HepG2 (cell line): ENCODE results near the gene ARHGAP22. TPM values are rescaled to one million over a fixed set of nuclear protein-coding genes. Genes with fewer than 3 reads are reported as not detected.

Experiments
- ATAC-seq: fragments of 200-7000 bp; cut with Tn5 transposase; 3 replicates; pipeline ENCODE4 v1.9.1; 2020; ENCODE audit warnings: mild to moderate bottlenecking, moderate library complexity
- BruUV-seq: library from RNA; stranded (reverse); fragments of 400-500 nt; replicated peaks from 2 replicates; lab custom pipeline; 2021; lab: Mats Ljungman, UMichigan
- CTCF ChIA-PET: fragments of 300-600 bp; formaldehyde crosslinking; extraction: SDS; loops from one replicate; lab custom pipeline; 2021; ENCODE audit warnings: low total read pairs, inconsistent platforms, low intra/inter-chr PET ratio; lab: Yijun Ruan, JAX
- POLR2A ChIA-PET: fragments of 350-600 bp; sonication (Branson Sonifier 250); formaldehyde crosslinking; loops from one replicate; lab custom pipeline; 2020; ENCODE audit warnings: antibody characterized with exemption, inconsistent platforms; lab: Yijun Ruan, JAX
- DNase-seq: peaks from one replicate; pipeline ENCODE4 v3.0.0-alpha.2; 2015; ENCODE audit warnings: low spot score
- FAIRE-seq: peaks from 3 replicates; lab custom pipeline; 2011; peaks lifted over from hg19 to GRCh38; lab: Jason Lieb, UNC
- H2AFZ ChIP-seq: one replicate; pipeline ENCODE4 v1.6.1; 2011; ENCODE audit warnings: low read length, inconsistent platforms
- H3K27ac ChIP-seq: fragments of 300-600 bp; 3 replicates; pipeline ENCODE4 v1.8.0; 2011; ENCODE audit warnings: mixed run types, mild to moderate bottlenecking, mixed read lengths, low read length, inconsistent platforms; ENCODE audit not compliant: insufficient read depth; ENCODE audit errors: extremely low read length
- H3K27me3 ChIP-seq, 2 experiments: fragments of 200-600 bp in 1 of 2; 2 replicates in 1 of 2; 3 replicates in 1 of 2; pipeline versions ENCODE4 v1.6.0 to v1.8.0; 2011; ENCODE audit warnings: low read length in 2 of 2, mild to moderate bottlenecking in 2 of 2, moderate library complexity in 2 of 2, inconsistent platforms in 1 of 2; ENCODE audit not compliant: insufficient read depth in 2 of 2, control insufficient read depth in 1 of 2
- H3K36me3 ChIP-seq, 2 experiments: fragments of 200-600 bp in 1 of 2; replicated peaks in 1 of 2; 2 replicates in 1 of 2; 3 replicates in 1 of 2; pipeline versions ENCODE4 v1.5.1 to v1.8.0; 2011; ENCODE audit warnings: low read length in 2 of 2, inconsistent platforms in 1 of 2; ENCODE audit not compliant: insufficient read depth in 2 of 2, control insufficient read depth in 1 of 2
- H3K4me1 ChIP-seq: 2 replicates; pipeline ENCODE4 v1.5.1; 2012; ENCODE audit warnings: low read length, inconsistent platforms; ENCODE audit not compliant: insufficient read depth
- H3K4me2 ChIP-seq: 2 replicates; pipeline ENCODE4 v1.6.0; 2011; ENCODE audit warnings: low read depth, low read length, inconsistent platforms
- H3K4me3 ChIP-seq, 3 experiments: fragments of 200-600 bp in 1 of 3; sonication (generic), shearing (Covaris generic) in 1 of 3; replicated peaks in 1 of 3; 2 replicates each; pipeline ENCODE4 v1.5.1; 2011 to 2016; ENCODE audit warnings: low read length in 3 of 3, inconsistent platforms in 2 of 3, low read depth in 2 of 3, mild to moderate bottlenecking in 2 of 3, control low read depth in 1 of 3, mixed read lengths in 1 of 3; ENCODE audit not compliant: insufficient read depth in 1 of 3
- H3K79me2 ChIP-seq: one replicate; pipeline ENCODE4 v1.6.1; 2011; ENCODE audit warnings: low read length, inconsistent platforms; ENCODE audit not compliant: insufficient read depth
- H3K9ac ChIP-seq: 2 replicates; pipeline ENCODE4 v1.6.0; 2011; ENCODE audit warnings: mild to moderate bottlenecking, low read depth, low read length, inconsistent platforms; ENCODE audit not compliant: insufficient read depth
- H3K9me3 ChIP-seq: 2 replicates; pipeline ENCODE4 v1.5.1; 2012; ENCODE audit warnings: mild to moderate bottlenecking, low read length
- H4K20me1 ChIP-seq: 2 replicates; pipeline ENCODE4 v1.6.0; 2011; ENCODE audit warnings: inconsistent platforms, mild to moderate bottlenecking, low read length, moderate library complexity; ENCODE audit not compliant: insufficient read depth
- ETV6 ChIP-seq: sonication (generic); formaldehyde crosslinking; conservative IDR thresholded peaks from 2 replicates; pipeline ENCODE4 v1.4.0; 2020; ENCODE audit warnings: missing genetic modification reagents
- HOXA7 ChIP-seq: sonication (generic); formaldehyde crosslinking; IDR thresholded peaks from 2 replicates; pipeline ENCODE4 v1.8.1; 2022; ENCODE audit warnings: mild to moderate bottlenecking, missing genetic modification reagents, moderate library complexity
- JARID2 ChIP-seq: sonication (generic); formaldehyde crosslinking; IDR thresholded peaks from 2 replicates; pipeline ENCODE4 v1.8.1; 2023; ENCODE audit warnings: missing genetic modification reagents, inconsistent platforms; ENCODE audit not compliant: insufficient replicate concordance
- PITX1 ChIP-seq: sonication (generic); formaldehyde crosslinking; IDR thresholded peaks from 2 replicates; pipeline ENCODE4 v1.5.1; 2020; ENCODE audit warnings: mild to moderate bottlenecking, missing genetic modification reagents
- RNF2 ChIP-seq: fragments of 450-650 bp; conservative IDR thresholded peaks from 2 replicates; pipeline ENCODE4 v1.6.1; 2016; ENCODE audit warnings: low read depth
- ZNF24 ChIP-seq: fragments of 450-650 bp; IDR thresholded peaks from 2 replicates; pipeline ENCODE4 v1.6.1; 2017; ENCODE audit warnings: antibody characterized with exemption, mild to moderate bottlenecking
- ZNF577 ChIP-seq: sonication (generic); formaldehyde crosslinking; IDR thresholded peaks from 2 replicates; pipeline ENCODE4 v1.4.0; 2020; ENCODE audit warnings: mild to moderate bottlenecking, low read depth, missing genetic modification reagents, borderline replicate concordance
- ZNF777 ChIP-seq: sonication (generic); formaldehyde crosslinking; IDR thresholded peaks from 2 replicates; pipeline ENCODE4 v1.4.0; 2020; ENCODE audit warnings: missing genetic modification reagents
- ZSCAN25 ChIP-seq: sonication (generic); formaldehyde crosslinking; IDR thresholded peaks from 2 replicates; pipeline ENCODE4 v1.8.0; 2022; ENCODE audit warnings: mild to moderate bottlenecking, missing genetic modification reagents
- WGBS: methylation state at CpG from one replicate; pipeline ENCODE4 v1.1.6; 2017; ENCODE audit warnings: low lambda C conversion rate; 5-methylcytosine and 5-hydroxymethylcytosine counted together
- in situ Hi-C: cut with HindIII; loops from 2 replicates; pipeline ENCODE4 v1.10.0; 2017; ENCODE audit warnings: low pct_unique_long_range_greater_than_20kb; ENCODE audit not compliant: extremely low pct_ligation_motif_present
- intact Hi-C: fragments of 100-400 bp; cut with micrococcal nuclease; formaldehyde crosslinking; loops from one replicate; pipeline ENCODE4 v1.10.0; 2022; ENCODE audit not compliant: unreplicated experiment
- polyA plus RNA-seq, 8 experiments: library from polyadenylated mRNA; depleted of rRNA in 3 of 8; stranded (reverse) in 7 of 8; unstranded in 1 of 8; fragments of >200 nt; fragmentation: Illumina TruSeq in 4 of 8; extraction: Trizol in 4 of 8; gene quantifications; 2 replicates each; pipeline versions ENCODE4 v1.2.1 to v1.2.3, GENCODE V29; 2011 to 2016; ENCODE audit warnings: low read depth in 4 of 8, missing spikeins in 1 of 8, mixed read lengths in 1 of 8; ENCODE audit not compliant: insufficient read depth in 1 of 8
- total RNA-seq, 5 experiments: library from RNA; depleted of rRNA; stranded (reverse); fragments of >200 nt; fragmentation: Illumina TruSeq; extraction: Trizol; gene quantifications; 2 replicates each; pipeline ENCODE4 v1.2.3, GENCODE V29; 2016; ENCODE audit warnings: low read depth in 1 of 5
- TF ChIP-seq, protein P1 (sequence below), 2 experiments: fragments of 450-650 bp in 1 of 2; sonication (generic) in 1 of 2; formaldehyde crosslinking; IDR thresholded peaks; 2 replicates each; pipeline versions ENCODE4 v1.5.0 to v1.8.0; 2020 to 2022; ENCODE audit warnings: mild to moderate bottlenecking in 1 of 2, missing genetic modification reagents in 1 of 2
- TF ChIP-seq, protein P2 (sequence below): sonication (generic); formaldehyde crosslinking; IDR thresholded peaks from 2 replicates; pipeline ENCODE4 v1.5.0; 2020; ENCODE audit warnings: missing genetic modification reagents, mild to moderate bottlenecking, borderline replicate concordance
- TF ChIP-seq, protein P3 (sequence below): sonication (generic); formaldehyde crosslinking; IDR thresholded peaks from 2 replicates; pipeline ENCODE4 v1.9.0; 2022; ENCODE audit warnings: low read depth, missing genetic modification reagents

The ARHGAP22 gene
- total and polyA plus RNA-seq, 2 of the 13 experiments (the other 11 are each of a cell fraction or from before 2014, with no cell fraction given), result 0.08 to 0.38 TPM

GRCh38 chr10:48633381-48634197 lies 28.7 kb upstream of the ARHGAP22 start:
- ATAC-seq, result no peak
- BruUV-seq, result no TSS peak
- WGBS, result 0% methylated on average over 1 of the region's 4 CpGs
- no peaks in the 10 kb centered on the region for H3K9me3 ChIP-seq
- no peak overlapping the region for H3K4me3 ChIP-seq
- ChIA-PET CTCF (no interaction called here), POLR2A (no interaction called here)
- H4K20me1 ChIP-seq, result no peaks in the 10 kb centered on the region
- TF ChIP-seq, protein P1, sequence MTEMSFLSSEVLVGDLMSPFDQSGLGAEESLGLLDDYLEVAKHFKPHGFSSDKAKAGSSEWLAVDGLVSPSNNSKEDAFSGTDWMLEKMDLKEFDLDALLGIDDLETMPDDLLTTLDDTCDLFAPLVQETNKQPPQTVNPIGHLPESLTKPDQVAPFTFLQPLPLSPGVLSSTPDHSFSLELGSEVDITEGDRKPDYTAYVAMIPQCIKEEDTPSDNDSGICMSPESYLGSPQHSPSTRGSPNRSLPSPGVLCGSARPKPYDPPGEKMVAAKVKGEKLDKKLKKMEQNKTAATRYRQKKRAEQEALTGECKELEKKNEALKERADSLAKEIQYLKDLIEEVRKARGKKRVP (CRISPR knock-in tag; IDR thresholded peaks at IDR 0.05), result no peak
- TF ChIP-seq RNF2 (no peak), JARID2 (CRISPR knock-in tag) (no peak), HOXA7 (CRISPR knock-in tag) (no peak), ZNF577 (CRISPR knock-in tag) (no peak), ZNF24 (no peak), ETV6 (CRISPR knock-in tag) (no peak), ZNF777 (CRISPR knock-in tag) (no peak), ZSCAN25 (CRISPR knock-in tag) (no peak), PITX1 (no peak)
- TF ChIP-seq, protein P2, sequence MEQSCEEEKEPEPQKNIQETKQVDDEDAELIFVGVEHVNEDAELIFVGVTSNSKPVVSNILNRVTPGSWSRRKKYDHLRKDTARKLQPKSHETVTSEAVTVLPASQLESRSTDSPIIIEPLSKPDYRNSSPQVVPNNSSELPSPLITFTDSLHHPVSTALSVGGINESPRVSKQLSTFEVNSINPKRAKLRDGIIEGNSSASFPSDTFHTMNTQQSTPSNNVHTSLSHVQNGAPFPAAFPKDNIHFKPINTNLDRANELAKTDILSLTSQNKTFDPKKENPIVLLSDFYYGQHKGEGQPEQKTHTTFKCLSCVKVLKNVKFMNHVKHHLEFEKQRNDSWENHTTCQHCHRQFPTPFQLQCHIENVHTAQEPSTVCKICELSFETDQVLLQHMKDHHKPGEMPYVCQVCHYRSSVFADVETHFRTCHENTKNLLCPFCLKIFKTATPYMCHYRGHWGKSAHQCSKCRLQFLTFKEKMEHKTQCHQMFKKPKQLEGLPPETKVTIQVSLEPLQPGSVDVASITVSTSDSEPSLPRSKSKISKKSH, result no peak
- TF ChIP-seq, protein P3, sequence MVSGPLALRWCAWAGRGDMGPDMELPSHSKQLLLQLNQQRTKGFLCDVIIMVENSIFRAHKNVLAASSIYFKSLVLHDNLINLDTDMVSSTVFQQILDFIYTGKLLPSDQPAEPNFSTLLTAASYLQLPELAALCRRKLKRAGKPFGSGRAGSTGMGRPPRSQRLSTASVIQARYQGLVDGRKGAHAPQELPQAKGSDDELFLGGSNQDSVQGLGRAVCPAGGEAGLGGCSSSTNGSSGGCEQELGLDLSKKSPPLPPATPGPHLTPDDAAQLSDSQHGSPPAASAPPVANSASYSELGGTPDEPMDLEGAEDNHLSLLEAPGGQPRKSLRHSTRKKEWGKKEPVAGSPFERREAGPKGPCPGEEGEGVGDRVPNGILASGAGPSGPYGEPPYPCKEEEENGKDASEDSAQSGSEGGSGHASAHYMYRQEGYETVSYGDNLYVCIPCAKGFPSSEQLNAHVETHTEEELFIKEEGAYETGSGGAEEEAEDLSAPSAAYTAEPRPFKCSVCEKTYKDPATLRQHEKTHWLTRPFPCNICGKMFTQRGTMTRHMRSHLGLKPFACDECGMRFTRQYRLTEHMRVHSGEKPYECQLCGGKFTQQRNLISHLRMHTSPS (CRISPR knock-in tag), result no peak
- no peak for FAIRE-seq
- in situ Hi-C loops, result no loop called here
- intact Hi-C loops, result no loop called here
- DNase-seq, result no peak
- no peak overlapping the region for H3K9ac ChIP-seq
- no peaks in the 10 kb centered on the region for H3K4me1 ChIP-seq
- no peak overlapping the region for H2AFZ ChIP-seq
- H3K79me2 ChIP-seq, result no peaks in the 10 kb centered on the region
- peaks cover 2% of the 10 kb centered on the region in 2 experiments; a peak in 1 of 5 replicates for H3K27me3 ChIP-seq
- H3K4me2 ChIP-seq, result no peak overlapping the region
- no peak overlapping the region for H3K27ac ChIP-seq
- no peaks in the 10 kb centered on the region for H3K36me3 ChIP-seq
